HepG2 (cell line): ENCODE results near the gene NEDD8. TPM values are rescaled to one million over a fixed set of nuclear protein-coding genes. Genes with fewer than 3 reads are reported as not detected.

Source experiments
- ATAC-seq: fragments of 200-7000 bp; cut with Tn5 transposase; 3 replicates; pipeline ENCODE4 v1.9.1; 2020; ENCODE audit warnings: mild to moderate bottlenecking, moderate library complexity
- BruUV-seq: library from RNA; stranded (reverse); fragments of 400-500 nt; replicated peaks from 2 replicates; lab custom pipeline; 2021; lab: Mats Ljungman, UMichigan
- CTCF ChIA-PET: fragments of 300-600 bp; formaldehyde crosslinking; extraction: SDS; loops from one replicate; lab custom pipeline; 2021; ENCODE audit warnings: low total read pairs, inconsistent platforms, low intra/inter-chr PET ratio; lab: Yijun Ruan, JAX
- POLR2A ChIA-PET: fragments of 350-600 bp; sonication (Branson Sonifier 250); formaldehyde crosslinking; loops from one replicate; lab custom pipeline; 2020; ENCODE audit warnings: antibody characterized with exemption, inconsistent platforms; lab: Yijun Ruan, JAX
- DNase-seq: peaks from one replicate; pipeline ENCODE4 v3.0.0-alpha.2; 2015; ENCODE audit warnings: low spot score
- FAIRE-seq: peaks from 3 replicates; lab custom pipeline; 2011; peaks lifted over from hg19 to GRCh38; lab: Jason Lieb, UNC
- H2AFZ ChIP-seq: one replicate; pipeline ENCODE4 v1.6.1; 2011; ENCODE audit warnings: low read length, inconsistent platforms
- H3K27ac ChIP-seq: fragments of 300-600 bp; 3 replicates; pipeline ENCODE4 v1.8.0; 2011; ENCODE audit warnings: mixed run types, mild to moderate bottlenecking, mixed read lengths, low read length, inconsistent platforms; ENCODE audit not compliant: insufficient read depth; ENCODE audit errors: extremely low read length
- H3K27me3 ChIP-seq, 2 experiments: fragments of 200-600 bp in 1 of 2; 2 replicates in 1 of 2; 3 replicates in 1 of 2; pipeline versions ENCODE4 v1.6.0 to v1.8.0; 2011; ENCODE audit warnings: low read length in 2 of 2, mild to moderate bottlenecking in 2 of 2, moderate library complexity in 2 of 2, inconsistent platforms in 1 of 2; ENCODE audit not compliant: insufficient read depth in 2 of 2, control insufficient read depth in 1 of 2
- H3K36me3 ChIP-seq, 2 experiments: fragments of 200-600 bp in 1 of 2; replicated peaks in 1 of 2; 2 replicates in 1 of 2; 3 replicates in 1 of 2; pipeline versions ENCODE4 v1.5.1 to v1.8.0; 2011; ENCODE audit warnings: low read length in 2 of 2, inconsistent platforms in 1 of 2; ENCODE audit not compliant: insufficient read depth in 2 of 2, control insufficient read depth in 1 of 2
- H3K4me1 ChIP-seq: 2 replicates; pipeline ENCODE4 v1.5.1; 2012; ENCODE audit warnings: low read length, inconsistent platforms; ENCODE audit not compliant: insufficient read depth
- H3K4me2 ChIP-seq: 2 replicates; pipeline ENCODE4 v1.6.0; 2011; ENCODE audit warnings: low read depth, low read length, inconsistent platforms
- H3K4me3 ChIP-seq, 3 experiments: fragments of 200-600 bp in 1 of 3; sonication (generic), shearing (Covaris generic) in 1 of 3; replicated peaks in 1 of 3; 2 replicates each; pipeline ENCODE4 v1.5.1; 2011 to 2016; ENCODE audit warnings: low read length in 3 of 3, inconsistent platforms in 2 of 3, low read depth in 2 of 3, mild to moderate bottlenecking in 2 of 3, control low read depth in 1 of 3, mixed read lengths in 1 of 3; ENCODE audit not compliant: insufficient read depth in 1 of 3
- H3K79me2 ChIP-seq: one replicate; pipeline ENCODE4 v1.6.1; 2011; ENCODE audit warnings: low read length, inconsistent platforms; ENCODE audit not compliant: insufficient read depth
- H3K9ac ChIP-seq: 2 replicates; pipeline ENCODE4 v1.6.0; 2011; ENCODE audit warnings: mild to moderate bottlenecking, low read depth, low read length, inconsistent platforms; ENCODE audit not compliant: insufficient read depth
- H3K9me3 ChIP-seq: 2 replicates; pipeline ENCODE4 v1.5.1; 2012; ENCODE audit warnings: mild to moderate bottlenecking, low read length
- H4K20me1 ChIP-seq: 2 replicates; pipeline ENCODE4 v1.6.0; 2011; ENCODE audit warnings: inconsistent platforms, mild to moderate bottlenecking, low read length, moderate library complexity; ENCODE audit not compliant: insufficient read depth
- AGO2 ChIP-seq: fragments of 200-400 bp; formaldehyde crosslinking; optimal IDR thresholded peaks from 2 replicates; pipeline ENCODE3; 2017; ENCODE audit warnings: mild to moderate bottlenecking, low read depth, low read length, moderate library complexity
- ARID4A ChIP-seq: sonication (generic); formaldehyde crosslinking; IDR thresholded peaks from 2 replicates; pipeline ENCODE4 v1.5.0; 2020; ENCODE audit warnings: mild to moderate bottlenecking, missing genetic modification reagents, borderline replicate concordance
- ATRX ChIP-seq: sonication (generic); formaldehyde crosslinking; IDR thresholded peaks from 2 replicates; pipeline ENCODE4 v1.4.0; 2020; ENCODE audit warnings: missing genetic modification reagents, borderline replicate concordance
- BORCS8-MEF2B ChIP-seq: sonication (generic); formaldehyde crosslinking; IDR thresholded peaks from 2 replicates; pipeline ENCODE4 v1.8.0; 2022; ENCODE audit warnings: mild to moderate bottlenecking, missing genetic modification reagents
- ERF ChIP-seq: IDR thresholded peaks from 2 replicates; pipeline ENCODE4 v1.6.1; 2018; ENCODE audit warnings: missing biosample characterization, missing genetic modification reagents
- FOXC1 ChIP-seq: sonication (generic); formaldehyde crosslinking; IDR thresholded peaks from 2 replicates; pipeline ENCODE4 v1.8.0; 2022; ENCODE audit warnings: mild to moderate bottlenecking, missing genetic modification reagents, borderline replicate concordance
- KDM5B ChIP-seq: sonication (generic); formaldehyde crosslinking; IDR thresholded peaks from 2 replicates; pipeline ENCODE4 v1.4.0; 2020; ENCODE audit warnings: missing genetic modification reagents, mild to moderate bottlenecking, borderline replicate concordance
- KLF6 ChIP-seq: IDR thresholded peaks from 2 replicates; pipeline ENCODE4 v1.8.0; 2016; ENCODE audit warnings: missing biosample characterization, missing genetic modification reagents
- TCF7 ChIP-seq: sonication (generic); IDR thresholded peaks from 2 replicates; pipeline ENCODE4 v1.6.1; 2016; ENCODE audit warnings: antibody characterized with exemption, low read depth
- ZBTB34 ChIP-seq: sonication (generic); formaldehyde crosslinking; IDR thresholded peaks from 2 replicates; pipeline ENCODE4 v1.8.0; 2022; ENCODE audit warnings: mild to moderate bottlenecking, missing genetic modification reagents
- ZNF274 ChIP-seq: sonication (generic); formaldehyde crosslinking; IDR thresholded peaks from 2 replicates; pipeline ENCODE4 v1.5.1; 2020; ENCODE audit warnings: mild to moderate bottlenecking, missing genetic modification reagents
- ZNF737 ChIP-seq: sonication (generic); formaldehyde crosslinking; IDR thresholded peaks from 2 replicates; pipeline ENCODE4 v1.5.0; 2020; ENCODE audit warnings: missing genetic modification reagents, mild to moderate bottlenecking, borderline replicate concordance
- ZNF790 ChIP-seq: sonication (generic); formaldehyde crosslinking; IDR thresholded peaks from 2 replicates; pipeline ENCODE4 v1.8.0; 2022; ENCODE audit warnings: missing genetic modification reagents, mild to moderate bottlenecking, borderline replicate concordance
- ZSCAN25 ChIP-seq: sonication (generic); formaldehyde crosslinking; IDR thresholded peaks from 2 replicates; pipeline ENCODE4 v1.8.0; 2022; ENCODE audit warnings: mild to moderate bottlenecking, missing genetic modification reagents
- WGBS: methylation state at CpG from one replicate; pipeline ENCODE4 v1.1.6; 2017; ENCODE audit warnings: low lambda C conversion rate; 5-methylcytosine and 5-hydroxymethylcytosine counted together
- in situ Hi-C: cut with HindIII; loops from 2 replicates; pipeline ENCODE4 v1.10.0; 2017; ENCODE audit warnings: low pct_unique_long_range_greater_than_20kb; ENCODE audit not compliant: extremely low pct_ligation_motif_present
- intact Hi-C: fragments of 100-400 bp; cut with micrococcal nuclease; formaldehyde crosslinking; loops from one replicate; pipeline ENCODE4 v1.10.0; 2022; ENCODE audit not compliant: unreplicated experiment
- polyA plus RNA-seq, 8 experiments: library from polyadenylated mRNA; depleted of rRNA in 3 of 8; stranded (reverse) in 7 of 8; unstranded in 1 of 8; fragments of >200 nt; fragmentation: Illumina TruSeq in 4 of 8; extraction: Trizol in 4 of 8; gene quantifications; 2 replicates each; pipeline versions ENCODE4 v1.2.1 to v1.2.3, GENCODE V29; 2011 to 2016; ENCODE audit warnings: low read depth in 4 of 8, missing spikeins in 1 of 8, mixed read lengths in 1 of 8; ENCODE audit not compliant: insufficient read depth in 1 of 8
- total RNA-seq, 5 experiments: library from RNA; depleted of rRNA; stranded (reverse); fragments of >200 nt; fragmentation: Illumina TruSeq; extraction: Trizol; gene quantifications; 2 replicates each; pipeline ENCODE4 v1.2.3, GENCODE V29; 2016; ENCODE audit warnings: low read depth in 1 of 5

The NEDD8 gene
- total and polyA plus RNA-seq, 2 of the 13 experiments (the other 11 are each of a cell fraction or from before 2014, with no cell fraction given), result 535 to 713 TPM

- TF ChIP-seq KLF6 (CRISPR knock-in tag), result no peak
- no peak for TF ChIP-seq ZNF274
- no peak for TF ChIP-seq ATRX (CRISPR knock-in tag)
- TF ChIP-seq BORCS8-MEF2B (CRISPR knock-in tag), result 0 out of 2 replicates have a peak, but pooled peaks have one; percentile 53
- 0 out of 2 replicates have a peak, but pooled peaks have one; percentile 22 for TF ChIP-seq ZNF790 (CRISPR knock-in tag)
- peak; percentile 29 for TF ChIP-seq AGO2
- no peak for TF ChIP-seq TCF7
- TF ChIP-seq FOXC1, result no peak
- 0 out of 2 replicates have a peak, but pooled peaks have one; percentile 31 for TF ChIP-seq KDM5B (CRISPR knock-in tag)
- TF ChIP-seq ARID4A (CRISPR knock-in tag), result 0 out of 2 replicates have a peak, but pooled peaks have one; percentile 13
- no peak for TF ChIP-seq ERF (CRISPR knock-in tag)
- no peak for TF ChIP-seq ZNF737 (CRISPR knock-in tag)
- TF ChIP-seq ZSCAN25 (CRISPR knock-in tag), result no peak
- peak; percentile 27; the same call in 1 of the 2 replicates for TF ChIP-seq ZBTB34 (CRISPR knock-in tag)
- TF ChIP-seq, all 625 proteins: peak for 6
These were observed 48.8 kb upstream of the NEDD8 start for GRCh38 chr14:24280797-24281460.

More at GRCh38 chr14:24280797-24281460, 48.8 kb upstream of the NEDD8 start:
- in situ Hi-C loops (no loop called here), intact Hi-C loops (no loop called here)
- no peak overlapping the region for H3K4me3 ChIP-seq
- 80% methylated on average over 6 of the region's 6 CpGs for WGBS
- ATAC-seq (no peak; the same call in 2 of the 3 replicates), FAIRE-seq (no peak), DNase-seq (no peak)
- POLR2A ChIA-PET, result interaction anchor here (0.9 to 4.8 kb wide), 6 partner anchors 7 to 86 kb away, joined by 3 to 27 read pairs (median 6); partner anchors contain the start of genes CIDEB, RABGGTA, TINF2 and TM9SF1
- H4K20me1 ChIP-seq, result no peaks in the 10 kb centered on the region
- no peak overlapping the region for H3K27ac ChIP-seq
- no peaks in the 10 kb centered on the region for H3K27me3 ChIP-seq
- H3K79me2 ChIP-seq, result no peaks in the 10 kb centered on the region
- BruUV-seq, result no TSS peak
- H2AFZ ChIP-seq, result no peak overlapping the region
- H3K36me3 ChIP-seq, result no peaks in the 10 kb centered on the region
- H3K9ac ChIP-seq, result no peak overlapping the region
- H3K4me1 ChIP-seq, result no peaks in the 10 kb centered on the region
- H3K4me2 ChIP-seq, result no peak overlapping the region
- CTCF ChIA-PET, result no interaction called here
- no peaks in the 10 kb centered on the region for H3K9me3 ChIP-seq
